ENCODE measurements around the gene DPP10.

DPP10 gene

GRCh38 chr2:115569547-115569946 is 1127.1 kb downstream of the DPP10 start:
- DNase-seq (ENCODE audit: low read depth), result no peak

- DNase-seq (ENCODE audit: low read depth), result no peak
Measured at GRCh38 chr2:115572746-115573145, 1130.3 kb downstream of the DPP10 start.

- no peak for DNase-seq (ENCODE audit: low read depth)
Measured at GRCh38 chr2:115573756-115574155, 1131.3 kb downstream of the DPP10 start.

- no peak for DNase-seq (ENCODE audit: low read depth)
Measured at GRCh38 chr2:115574667-115575066, 1132.2 kb downstream of the DPP10 start.

- DNase-seq (ENCODE audit: low read depth), result no peak
Measured at GRCh38 chr2:115580784-115581183, 1138.3 kb downstream of the DPP10 start.

DNA sequence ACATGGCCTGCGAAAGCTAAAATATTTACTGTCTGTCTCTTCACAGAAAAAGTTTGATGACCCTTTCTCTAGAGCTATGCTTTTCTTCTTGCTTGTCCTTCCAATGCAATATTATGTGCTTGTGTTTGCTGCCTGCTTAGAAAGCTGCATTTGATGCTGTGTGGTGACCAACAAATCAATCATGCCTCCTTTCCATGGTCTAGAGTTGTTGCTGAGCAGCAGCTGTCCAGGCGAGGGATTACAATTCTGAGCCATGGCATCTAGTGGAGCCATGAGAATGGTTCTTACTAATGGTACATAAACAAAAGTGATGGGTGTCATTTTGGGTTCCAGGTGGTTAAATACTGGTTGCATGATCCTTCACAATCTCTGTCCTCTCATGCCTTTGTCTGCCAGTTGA is 1142.1 kb downstream of the DPP10 start:
- no peak for DNase-seq (ENCODE audit: low read depth)

GRCh38 chr2:115596659-115597375 is 1154.4 kb downstream of the DPP10 start:
- DNase-seq (ENCODE audit: low read depth), result no peak

DNA sequence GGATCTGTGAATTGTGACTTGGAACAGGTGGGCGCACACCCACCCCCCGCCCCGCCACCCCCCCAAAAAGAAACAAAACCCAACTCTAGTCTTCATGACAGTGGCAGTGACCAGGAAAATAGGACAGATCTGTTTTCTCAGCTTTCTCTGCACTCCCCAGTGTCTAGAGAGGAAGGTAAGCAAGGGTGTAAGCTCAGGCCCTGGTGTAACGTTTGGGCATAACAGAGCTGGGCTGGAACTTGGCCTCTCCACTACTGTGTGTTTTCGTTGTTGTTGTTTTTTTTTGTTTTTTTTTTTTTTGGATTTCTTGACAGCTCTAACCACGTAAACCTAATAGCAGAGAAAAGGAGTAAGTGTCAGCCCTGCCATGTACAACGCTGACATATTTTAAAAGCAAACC is 1160.8 kb downstream of the DPP10 start:
- DNase-seq (ENCODE audit: low read depth), result no peak

DNA sequence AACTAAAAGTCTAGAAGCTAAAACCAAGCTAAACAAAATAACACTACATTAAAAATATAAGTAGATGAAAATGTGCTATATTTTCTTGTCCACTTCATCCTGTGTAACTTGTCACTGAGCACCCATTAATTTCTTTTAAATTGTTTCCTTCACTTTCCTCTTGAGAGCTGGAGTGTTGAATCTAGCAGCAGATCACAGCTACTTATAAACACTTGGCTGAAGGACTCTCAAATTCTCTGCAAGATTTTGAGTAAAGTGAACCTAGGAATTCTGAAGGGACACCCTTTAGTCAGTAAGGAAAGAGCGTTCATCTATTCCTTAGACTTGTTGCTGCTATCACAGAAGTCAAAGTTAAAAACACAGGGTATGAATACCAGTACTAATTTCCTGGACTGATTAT is 1163.9 kb downstream of the DPP10 start:
- DNase-seq (ENCODE audit: low read depth), result no peak

GRCh38 chr2:115609978-115610377 is 1167.5 kb downstream of the DPP10 start:
- no peak for DNase-seq (ENCODE audit: low read depth)

GRCh38 chr2:115610888-115611287 is 1168.4 kb downstream of the DPP10 start:
- no peak for DNase-seq (ENCODE audit: low read depth)

DNA sequence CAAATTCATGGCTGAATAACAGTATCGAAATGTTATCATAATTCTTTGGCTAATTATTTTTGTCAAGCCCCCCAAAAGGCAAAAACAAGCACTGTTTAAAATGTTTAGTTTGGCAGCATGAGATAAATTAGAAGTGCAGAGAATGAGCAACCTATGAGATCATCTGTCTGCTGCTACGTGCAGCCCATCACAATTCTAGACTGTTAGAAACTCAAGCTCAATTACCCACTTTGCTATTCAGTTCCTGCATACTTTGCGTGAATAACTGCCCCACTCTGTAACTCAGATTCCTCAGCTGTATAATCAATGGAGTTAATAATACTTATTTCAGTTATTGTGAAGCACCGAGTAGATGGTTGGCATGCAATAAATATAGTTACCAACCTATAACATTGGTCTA is 1181.9 kb downstream of the DPP10 start:
- no peak for DNase-seq (ENCODE audit: low read depth)

DNA sequence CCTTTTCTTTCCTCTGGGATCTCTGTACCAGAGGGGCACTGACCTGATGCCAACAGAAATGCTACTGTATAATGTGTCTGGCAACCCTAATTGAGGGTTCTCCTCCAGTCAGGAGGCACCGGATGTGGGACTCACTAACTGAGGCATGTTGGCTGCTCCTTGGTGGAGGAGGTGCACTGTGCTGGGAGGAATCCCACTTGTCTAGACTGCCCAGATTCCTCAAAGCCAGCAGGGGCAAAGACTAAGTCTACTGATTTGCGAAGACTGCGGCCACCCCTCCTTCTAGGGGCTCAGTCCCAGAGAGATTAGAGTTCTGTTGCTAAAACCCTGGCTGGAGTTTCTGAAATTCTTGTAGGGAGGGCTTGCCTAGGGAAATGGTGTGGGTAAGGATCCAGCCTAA is 1192.1 kb downstream of the DPP10 start:
- no peak for DNase-seq (ENCODE audit: low read depth)

DNA sequence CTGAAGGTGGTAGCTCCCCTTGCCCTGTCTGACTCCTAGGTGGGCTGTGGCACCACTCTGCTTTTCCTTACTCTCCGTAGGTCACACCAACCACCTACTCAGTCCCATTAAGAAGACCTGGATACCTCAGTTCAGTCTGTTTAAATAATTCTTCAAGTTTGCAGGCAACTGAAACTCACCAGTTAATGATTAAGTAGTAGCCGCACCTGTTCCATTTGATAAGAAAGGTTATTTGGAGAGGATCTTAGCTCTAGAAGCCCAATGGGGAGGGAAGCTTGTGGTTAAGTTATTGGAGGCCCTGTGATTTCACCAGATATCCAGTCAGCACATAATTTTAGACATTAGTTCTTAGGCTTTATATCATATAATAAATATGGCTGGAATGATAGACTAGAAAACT is 1193.0 kb downstream of the DPP10 start:
- DNase-seq (ENCODE audit: low read depth), result no peak

DNA sequence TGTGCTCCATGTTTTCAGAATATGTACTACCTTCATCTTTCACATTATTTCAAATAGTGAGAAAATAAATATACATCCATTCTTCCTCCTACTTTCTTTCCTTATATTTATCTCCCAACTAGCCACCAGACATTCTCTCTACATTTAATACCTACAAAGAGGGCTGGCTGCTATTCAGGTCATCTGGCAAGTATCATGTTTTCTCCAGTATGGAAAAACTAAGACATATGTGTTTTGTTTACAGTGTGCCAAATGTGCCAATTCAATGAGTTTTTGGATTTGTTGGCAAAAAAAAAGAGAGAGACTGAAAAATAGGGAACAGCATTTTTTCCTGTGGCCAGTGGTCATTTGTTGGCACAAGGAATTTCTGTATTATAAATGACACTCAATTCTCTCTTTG is 1207.3 kb downstream of the DPP10 start:
- DNase-seq (ENCODE audit: low read depth), result no peak

GRCh38 chr2:115650827-115651226 is 1208.4 kb downstream of the DPP10 start:
- no peak for DNase-seq (ENCODE audit: low read depth)

DNA sequence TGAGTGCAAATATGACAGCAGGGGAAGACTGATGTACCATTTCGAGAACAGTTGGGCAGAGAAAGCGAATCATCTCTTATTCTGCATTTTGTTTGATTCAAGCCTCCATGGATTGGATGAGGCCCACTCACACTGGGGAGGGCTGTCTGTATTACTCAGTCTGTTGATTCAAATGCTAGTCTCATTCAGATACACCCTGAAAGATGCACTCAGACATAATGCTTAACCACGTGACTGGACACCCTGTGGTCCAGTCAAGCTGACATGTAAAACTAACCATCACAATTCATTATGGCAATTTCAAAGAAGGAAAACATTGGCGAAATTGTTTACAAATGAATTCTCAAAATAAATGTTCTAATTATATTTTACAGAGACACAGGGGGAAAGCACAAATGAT is 1210.2 kb downstream of the DPP10 start:
- DNase-seq (ENCODE audit: low read depth), result no peak

- no peak for DNase-seq (ENCODE audit: low read depth)
Measured at GRCh38 chr2:115654362-115654761, 1211.9 kb downstream of the DPP10 start.

DNA sequence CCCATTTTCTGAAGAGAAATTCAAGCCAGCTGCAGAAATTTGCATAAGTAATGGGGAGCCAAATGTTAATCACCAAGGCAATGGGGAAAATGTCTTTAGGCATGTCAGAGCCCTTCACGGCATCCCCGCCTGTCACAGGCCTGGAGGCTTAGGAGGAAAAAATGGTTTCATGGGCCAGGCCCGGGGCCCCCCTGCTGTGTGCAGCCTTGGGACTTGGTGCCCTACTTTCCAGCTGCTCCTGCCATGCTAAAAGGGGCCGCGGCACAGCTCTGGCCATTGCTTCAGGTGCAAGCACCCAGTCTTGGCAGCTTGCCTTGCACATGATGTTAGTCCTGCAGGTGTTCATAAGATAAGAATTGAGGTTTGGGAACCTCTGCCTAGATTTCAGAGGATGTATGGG is 1235.7 kb downstream of the DPP10 start:
- DNase-seq (ENCODE audit: low read depth), result no peak

DNA sequence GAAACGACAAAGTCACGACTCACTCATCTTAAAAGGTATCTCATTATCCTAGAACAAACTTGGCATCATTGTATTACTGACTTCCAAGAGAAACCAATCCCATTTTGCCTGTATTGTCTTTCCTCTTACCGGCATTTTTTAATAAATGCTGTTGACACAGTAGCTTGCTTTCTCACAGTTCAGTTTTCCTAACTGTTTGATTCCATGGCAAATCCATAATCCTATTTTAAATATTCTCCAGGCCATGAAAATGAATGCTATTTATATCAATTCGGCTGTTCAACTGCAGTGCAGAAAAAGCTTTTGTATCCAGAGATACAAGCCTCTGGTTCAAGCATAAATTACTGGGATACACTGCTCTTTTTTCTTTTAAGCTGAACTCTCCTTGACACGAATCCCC is 1241.9 kb downstream of the DPP10 start:
- DNase-seq (ENCODE audit: low read depth), result no peak

- DNase-seq (ENCODE audit: low read depth), result no peak
Measured at GRCh38 chr2:115691409-115691808, 1249.0 kb downstream of the DPP10 start.

- no peak for DNase-seq (ENCODE audit: low read depth)
Measured at GRCh38 chr2:115694651-115695050, 1252.2 kb downstream of the DPP10 start.

DNA sequence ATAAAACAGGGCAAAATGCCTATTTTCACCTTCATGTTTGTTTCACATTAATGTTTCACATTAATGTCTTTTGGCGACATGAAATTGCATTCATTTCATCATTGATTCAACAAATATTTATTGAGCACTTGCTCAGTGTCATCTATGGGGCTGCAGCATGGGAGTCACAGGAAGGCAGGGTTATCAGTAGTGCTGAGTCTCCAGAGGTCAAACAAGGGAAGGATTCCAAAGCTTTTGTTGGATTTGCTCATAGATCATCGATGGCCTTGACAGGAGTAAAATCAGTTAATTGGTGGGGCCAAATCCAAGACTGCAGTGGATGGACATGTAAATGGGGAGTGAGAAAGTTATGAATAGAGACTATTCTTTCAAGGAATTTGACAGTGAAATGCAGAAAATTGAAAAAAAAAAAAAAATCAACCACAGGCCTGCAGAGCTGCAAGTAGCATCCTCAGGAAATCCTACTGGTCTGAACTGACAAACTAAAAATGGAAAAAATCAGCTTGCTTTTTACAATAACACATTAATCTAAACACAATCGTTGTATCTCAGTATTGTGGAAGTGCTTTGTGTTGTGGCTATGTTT is 1290.8 kb downstream of the DPP10 start:
- DNase-seq (ENCODE audit: low read depth), result no peak

GRCh38 chr2:115738111-115738510 is 1295.7 kb downstream of the DPP10 start:
- DNase-seq (ENCODE audit: low read depth), result no peak

All from T-helper 22 cell (primary cell).